ENCODE data around the gene NEDD8.

The NEDD8 gene

GRCh38 chr14:24277606-24278321, 45.6 kb upstream of the NEDD8 start:
- POLR2A ChIA-PET (ENCODE audit: low non-redundant PET), result no interaction called here
- CTCF ChIA-PET, result interaction anchor here (0.5 to 3.6 kb wide), 4 partner anchors 11 to 36 kb away, joined by 3 to 15 read pairs (median 4); partner anchors contain the start of genes CIDEB and TINF2
- H3K27ac ChIP-seq, result no peak overlapping the region; the same call in 1 of the 2 replicates
- DNase-seq (ENCODE audit: low spot score), result no peak
- TF ChIP-seq CTCF (conservative IDR thresholded peaks at IDR 0.05; ENCODE audit: low read depth), result no peak

- H3K27ac ChIP-seq, result no peak overlapping the region; the same call in 1 of the 2 replicates
- DNase-seq (ENCODE audit: low spot score), result no peak
- ChIA-PET CTCF (interaction anchor here (0.9 to 3.6 kb wide), 2 partner anchors 20 to 31 kb away, joined by 3 to 15 read pairs; partner anchors contain the start of gene CIDEB), POLR2A (ENCODE audit: low non-redundant PET) (no interaction called here)
- no peak for TF ChIP-seq CTCF (conservative IDR thresholded peaks at IDR 0.05; ENCODE audit: low read depth)
These were observed 44.9 kb upstream of the NEDD8 start for GRCh38 chr14:24277071-24277470.

- peak; percentile 91 for DNase-seq (ENCODE audit: low spot score)
- H3K27ac ChIP-seq, result peak overlapping the region; percentile 91
- ChIA-PET CTCF (interaction anchor here (0.5 to 1.3 kb wide), 2 partner anchors 23 to 31 kb away, joined by 3 to 4 read pairs; no protein-coding TSS in a partner anchor), POLR2A (ENCODE audit: low non-redundant PET) (interaction anchor here (0.6 to 0.9 kb wide), 3 partner anchors 9 to 182 kb away, joined by 3 to 13 read pairs (median 4); no protein-coding TSS in a partner anchor)
- no peak for TF ChIP-seq CTCF (conservative IDR thresholded peaks at IDR 0.05; ENCODE audit: low read depth)
These were observed 42.0 kb upstream of the NEDD8 start for GRCh38 chr14:24274101-24274543.

GRCh38 chr14:24273422-24273998, 41.3 kb upstream of the NEDD8 start:
- no peak for TF ChIP-seq CTCF (conservative IDR thresholded peaks at IDR 0.05; ENCODE audit: low read depth)
- DNase-seq (ENCODE audit: low spot score), result no peak
- ChIA-PET POLR2A (ENCODE audit: low non-redundant PET) (interaction anchor here (0.6 to 0.9 kb wide), 2 partner anchors 11 to 182 kb away, joined by 3 to 4 read pairs; no protein-coding TSS in a partner anchor), CTCF (interaction anchor here (0.5 to 1.3 kb wide), 2 partner anchors 16 to 24 kb away, joined by 3 to 4 read pairs; no protein-coding TSS in a partner anchor)
- H3K27ac ChIP-seq, result peak overlapping the region; percentile 91

GRCh38 chr14:24272467-24272866, 40.3 kb upstream of the NEDD8 start:
- CTCF ChIA-PET, result interaction anchor here (0.6 to 1.0 kb wide), 3 partner anchors 9 to 114 kb away, joined by 3 read pairs; no protein-coding TSS in a partner anchor
- no peak for TF ChIP-seq CTCF (conservative IDR thresholded peaks at IDR 0.05; ENCODE audit: low read depth)
- POLR2A ChIA-PET (ENCODE audit: low non-redundant PET), result interaction anchor here (2.1 kb wide), 1 partner anchor 30 kb away, joined by 12 read pairs; the partner anchor contains the start of gene TINF2
- no peak for DNase-seq (ENCODE audit: low spot score)
- H3K27ac ChIP-seq, result no peak overlapping the region

- TF ChIP-seq CTCF (conservative IDR thresholded peaks at IDR 0.05; ENCODE audit: low read depth), result no peak
- H3K27ac ChIP-seq, result peak overlapping the region; percentile 96
- DNase-seq (ENCODE audit: low spot score), result no peak
- ChIA-PET CTCF (interaction anchor here (0.6 to 1.0 kb wide), 4 partner anchors 10 to 114 kb away, joined by 3 to 4 read pairs (median 3); partner anchors contain the start of gene TINF2), POLR2A (ENCODE audit: low non-redundant PET) (interaction anchor here (2.1 kb wide), 1 partner anchor 30 kb away, joined by 12 read pairs; the partner anchor contains the start of gene TINF2)
These were observed 39.7 kb upstream of the NEDD8 start for GRCh38 chr14:24271834-24272263.
